HG02840 (cell line): ENCODE measurements around the gene SPAG17.

Experiments used
- ATAC-seq: cut with Tn5 transposase; IDR thresholded peaks from one replicate; pipeline ENCODE4 v1.9.1; 2021; ENCODE audit warnings: mild to moderate bottlenecking, moderate library complexity, moderate number of reproducible peaks; ENCODE audit not compliant: unreplicated experiment, low FRiP score

Gene SPAG17

GRCh38 chr1:118082984-118083383 lies 102.0 kb downstream of the SPAG17 start:
- ATAC-seq: no peak

- ATAC-seq: no peak
Observed at GRCh38 chr1:118081387-118081786, 103.6 kb downstream of the SPAG17 start.

GRCh38 chr1:118077331-118078045 lies 107.5 kb downstream of the SPAG17 start:
- ATAC-seq: no peak

GRCh38 chr1:118075116-118075515 lies 109.9 kb downstream of the SPAG17 start:
- ATAC-seq: no peak

GRCh38 chr1:118073648-118074435 lies 111.2 kb downstream of the SPAG17 start:
- no peak for ATAC-seq

GRCh38 chr1:118049981-118050380 lies 135.0 kb downstream of the SPAG17 start:
- no peak for ATAC-seq

- ATAC-seq: no peak
Observed at GRCh38 chr1:118047650-118048224, 137.3 kb downstream of the SPAG17 start.

- no peak for ATAC-seq
Observed at GRCh38 chr1:118047006-118047649, 137.9 kb downstream of the SPAG17 start.

- no peak for ATAC-seq
Observed at GRCh38 chr1:118043624-118044023, 141.4 kb downstream of the SPAG17 start.

GRCh38 chr1:118042501-118042900 lies 142.5 kb downstream of the SPAG17 start:
- ATAC-seq: no peak

- ATAC-seq: no peak
Observed at GRCh38 chr1:118039170-118039569, 145.9 kb downstream of the SPAG17 start.

- ATAC-seq: no peak
Observed at GRCh38 chr1:118032883-118033282, 152.1 kb downstream of the SPAG17 start.

GRCh38 chr1:118028267-118028666 lies 156.8 kb downstream of the SPAG17 start:
- no peak for ATAC-seq

- no peak for ATAC-seq
Observed at GRCh38 chr1:118023199-118023598, 161.8 kb downstream of the SPAG17 start.

- no peak for ATAC-seq
Observed at GRCh38 chr1:118021668-118022067, 163.4 kb downstream of the SPAG17 start.

- ATAC-seq: no peak
Observed at GRCh38 chr1:118018060-118018459, 167.0 kb downstream of the SPAG17 start.

- no peak for ATAC-seq
Observed at GRCh38 chr1:118013938-118014337, 171.1 kb downstream of the SPAG17 start.

GRCh38 chr1:118013336-118013735 lies 171.7 kb downstream of the SPAG17 start:
- ATAC-seq: no peak

- no peak for ATAC-seq
Observed at GRCh38 chr1:118012515-118013124, 172.4 kb downstream of the SPAG17 start.

- ATAC-seq: no peak
Observed at GRCh38 chr1:118008011-118008410, 177.0 kb downstream of the SPAG17 start.

- ATAC-seq: no peak
Observed at GRCh38 chr1:118007391-118007790, 177.6 kb downstream of the SPAG17 start.
